ENCODE data around the gene FN3KRP. TPM values are rescaled to one million over a fixed set of nuclear protein-coding genes. Genes with fewer than 3 reads are reported as not detected.

FN3KRP gene
- total RNA-seq, 3 donors from 2014 or later: 34.9 to 43.8 (median 36.0) TPM

DNA sequence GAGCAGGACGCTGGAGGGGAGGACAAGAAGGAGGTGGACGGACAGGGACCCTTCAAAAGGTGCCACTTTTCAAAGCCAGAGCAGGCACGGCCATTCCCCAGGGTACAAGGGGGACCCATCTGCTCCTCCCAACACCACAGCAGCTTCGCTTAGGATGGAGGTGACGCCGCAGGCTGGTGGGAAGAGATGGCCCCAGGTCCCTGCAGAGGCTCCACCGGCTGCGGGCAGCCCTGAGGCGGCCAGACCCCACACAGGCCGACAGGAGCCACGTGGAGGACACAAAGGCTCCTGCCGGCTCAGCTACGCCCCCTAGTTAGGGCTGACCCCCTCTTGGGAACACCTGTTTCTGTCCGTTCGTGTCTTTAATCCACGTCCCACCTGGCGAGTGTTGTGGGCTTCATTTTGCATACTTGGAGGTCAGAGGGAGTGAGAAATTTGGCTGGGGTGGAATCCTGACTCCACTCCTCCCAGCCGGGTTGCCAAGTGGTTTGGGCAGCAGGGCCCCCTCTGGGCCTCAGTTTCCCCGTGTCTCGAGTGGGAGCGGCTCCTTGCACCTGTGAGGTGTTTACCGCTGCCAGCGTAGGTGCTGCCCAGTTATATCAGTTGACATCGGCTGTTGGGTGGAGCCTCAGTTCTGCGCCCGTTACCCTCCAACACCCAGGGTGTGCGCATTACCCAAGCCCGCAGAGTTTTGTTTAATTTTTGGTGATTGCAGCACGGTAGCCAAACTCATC lies 5.8 kb upstream of the FN3KRP start:
- Mint-ChIP-seq H3K27me3 (ENCODE audit: low read depth) (peaks cover 2% of the 10 kb centered on the region), H3K4me3 (no peak overlapping the region), H3K9me3 (no peaks in the 10 kb centered on the region), H3K36me3 (ENCODE audit: insufficient read depth) (no peaks in the 10 kb centered on the region), H3K4me1 (ENCODE audit: low read depth) (peaks cover 5% of the 10 kb centered on the region)
- DNase-seq (no peak), ATAC-seq (no peak)

DNA sequence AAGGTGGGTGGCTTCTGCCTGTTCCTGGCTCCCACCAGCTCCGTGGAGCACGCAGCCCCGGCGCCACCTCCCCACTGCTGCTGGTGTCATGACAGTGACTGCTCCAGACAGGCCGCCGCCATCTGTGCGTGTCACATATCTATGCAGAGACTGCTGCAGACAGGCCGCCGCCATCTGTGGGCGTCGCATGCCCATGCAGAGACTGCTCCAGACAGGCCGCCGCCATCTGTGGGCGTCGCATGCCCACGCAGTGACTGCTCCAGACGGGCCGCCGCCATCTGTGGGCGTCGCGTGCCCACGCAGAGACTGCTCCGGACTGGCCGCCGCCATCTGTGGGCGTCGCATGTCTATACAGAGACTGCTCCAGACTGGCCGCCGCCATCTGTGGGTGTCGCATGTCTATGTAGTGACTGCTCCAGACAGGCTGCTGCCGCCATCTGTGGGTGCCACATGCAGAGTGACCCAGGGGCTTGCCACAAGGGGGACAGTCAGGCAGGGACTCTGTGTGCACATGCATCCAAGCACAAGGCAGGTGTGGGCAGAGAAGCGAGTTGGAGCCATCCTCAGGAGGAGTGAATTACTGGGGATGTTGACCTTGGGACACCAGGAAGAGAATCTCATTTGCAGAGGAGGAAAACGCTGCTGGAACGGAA lies 3.3 kb upstream of the FN3KRP start:
- Mint-ChIP-seq H3K36me3 (ENCODE audit: insufficient read depth) (peaks cover 5% of the 10 kb centered on the region), H3K27me3 (ENCODE audit: low read depth) (no peaks in the 10 kb centered on the region), H3K4me1 (ENCODE audit: low read depth) (peaks cover 17% of the 10 kb centered on the region), H3K4me3 (no peak overlapping the region), H3K9me3 (no peaks in the 10 kb centered on the region)
- ATAC-seq: no peak
- DNase-seq: no peak

GRCh38 chr17:82718986-82719685 lies 2.6 kb downstream of the FN3KRP start:
- no peak for ATAC-seq
- no peaks in the 10 kb centered on the region for H3K9me3 Mint-ChIP-seq
- no peak for DNase-seq
- no peak overlapping the region for H3K4me3 Mint-ChIP-seq
- H3K36me3 Mint-ChIP-seq (ENCODE audit: insufficient read depth): peaks cover 28% of the 10 kb centered on the region
- H3K27me3 Mint-ChIP-seq (ENCODE audit: low read depth): no peaks in the 10 kb centered on the region
- peaks cover 21% of the 10 kb centered on the region for H3K4me1 Mint-ChIP-seq (ENCODE audit: low read depth)

DNA sequence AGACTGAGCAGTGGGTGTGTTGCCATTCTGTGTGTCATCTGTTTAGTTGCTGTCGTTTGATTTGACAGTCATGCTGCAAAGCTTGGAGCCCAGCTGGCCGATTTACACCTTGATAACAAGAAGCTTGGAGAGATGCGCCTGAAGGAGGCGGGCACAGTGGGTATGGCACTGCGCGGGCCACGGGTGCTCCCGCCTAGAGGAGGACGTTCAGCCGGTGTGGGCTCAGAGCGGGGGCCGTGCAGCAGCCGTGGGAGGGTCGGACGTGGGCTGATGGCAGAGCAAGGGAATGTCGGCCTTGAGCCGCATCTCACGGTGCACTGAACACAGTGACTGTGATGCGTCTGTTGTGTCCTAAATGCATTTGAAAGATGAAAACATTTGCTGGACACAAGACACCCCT lies 3.7 kb downstream of the FN3KRP start:
- Mint-ChIP-seq H3K27me3 (ENCODE audit: low read depth) (no peaks in the 10 kb centered on the region), H3K36me3 (ENCODE audit: insufficient read depth) (peaks cover 28% of the 10 kb centered on the region), H3K9me3 (no peaks in the 10 kb centered on the region), H3K4me3 (no peak overlapping the region), H3K4me1 (ENCODE audit: low read depth) (peaks cover 21% of the 10 kb centered on the region)
- DNase-seq (no peak), ATAC-seq (no peak)

DNA sequence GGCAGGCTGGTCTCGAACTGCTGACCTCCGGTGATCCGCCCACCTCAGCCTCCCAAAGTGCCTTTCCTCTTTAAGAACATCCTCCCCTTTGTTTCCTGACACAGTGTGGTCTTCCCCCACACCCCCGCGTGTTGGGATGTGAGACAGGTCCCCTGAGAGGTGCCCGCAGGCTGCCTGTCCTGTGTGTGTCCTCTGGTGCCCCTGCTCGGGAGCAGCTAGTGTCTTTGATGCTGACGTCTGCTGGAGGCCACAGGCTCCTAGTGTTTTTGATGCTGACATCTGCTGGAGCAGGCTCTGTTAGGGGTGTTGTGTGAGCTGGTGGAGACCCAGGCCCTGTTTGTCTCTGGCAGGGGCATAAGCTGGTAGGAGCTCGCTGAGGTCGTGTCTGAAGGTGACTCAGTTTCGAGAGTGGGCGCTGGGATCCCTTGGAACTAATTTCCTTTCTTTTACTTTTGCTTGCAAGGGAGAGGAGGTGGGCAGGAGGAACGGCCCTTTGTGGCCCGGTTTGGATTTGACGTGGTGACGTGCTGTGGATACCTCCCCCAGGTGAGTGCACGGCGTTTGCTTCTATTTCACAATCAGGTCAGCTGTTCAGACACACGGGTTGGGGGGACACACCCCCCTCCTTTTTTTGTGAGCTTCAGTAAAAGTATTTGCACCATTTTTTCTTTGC lies 6.0 kb downstream of the FN3KRP start:
- H3K27me3 Mint-ChIP-seq (ENCODE audit: low read depth): no peaks in the 10 kb centered on the region
- DNase-seq (no peak), ATAC-seq (no peak)
- no peaks in the 10 kb centered on the region for H3K9me3 Mint-ChIP-seq
- H3K36me3 Mint-ChIP-seq (ENCODE audit: insufficient read depth): peaks cover 35% of the 10 kb centered on the region
- H3K4me3 Mint-ChIP-seq: no peak overlapping the region
- peaks cover 11% of the 10 kb centered on the region for H3K4me1 Mint-ChIP-seq (ENCODE audit: low read depth)

GRCh38 chr17:82723169-82723807 lies 6.8 kb downstream of the FN3KRP start:
- no peak for ATAC-seq
- Mint-ChIP-seq H3K27me3 (ENCODE audit: low read depth) (no peaks in the 10 kb centered on the region), H3K9me3 (no peaks in the 10 kb centered on the region), H3K36me3 (ENCODE audit: insufficient read depth) (peaks cover 32% of the 10 kb centered on the region), H3K4me3 (no peak overlapping the region), H3K4me1 (ENCODE audit: low read depth) (peaks cover 4% of the 10 kb centered on the region)
- DNase-seq: no peak

- no peaks in the 10 kb centered on the region for H3K9me3 Mint-ChIP-seq
- no peaks in the 10 kb centered on the region for H3K4me1 Mint-ChIP-seq (ENCODE audit: low read depth)
- DNase-seq: no peak
- no peak overlapping the region for H3K4me3 Mint-ChIP-seq
- no peak for ATAC-seq
- no peaks in the 10 kb centered on the region for H3K27me3 Mint-ChIP-seq (ENCODE audit: low read depth)
- H3K36me3 Mint-ChIP-seq (ENCODE audit: insufficient read depth): peaks cover 28% of the 10 kb centered on the region
Measured at GRCh38 chr17:82726427-82726826, 9.9 kb downstream of the FN3KRP start.

- no peaks in the 10 kb centered on the region for H3K4me1 Mint-ChIP-seq (ENCODE audit: low read depth)
- no peak overlapping the region for H3K4me3 Mint-ChIP-seq
- peaks cover 19% of the 10 kb centered on the region for H3K36me3 Mint-ChIP-seq (ENCODE audit: insufficient read depth)
- no peak for DNase-seq
- H3K9me3 Mint-ChIP-seq: peaks cover 6% of the 10 kb centered on the region
- ATAC-seq: no peak
- no peaks in the 10 kb centered on the region for H3K27me3 Mint-ChIP-seq (ENCODE audit: low read depth)
Measured at GRCh38 chr17:82729479-82730260, 13.2 kb downstream of the FN3KRP start.

DNA sequence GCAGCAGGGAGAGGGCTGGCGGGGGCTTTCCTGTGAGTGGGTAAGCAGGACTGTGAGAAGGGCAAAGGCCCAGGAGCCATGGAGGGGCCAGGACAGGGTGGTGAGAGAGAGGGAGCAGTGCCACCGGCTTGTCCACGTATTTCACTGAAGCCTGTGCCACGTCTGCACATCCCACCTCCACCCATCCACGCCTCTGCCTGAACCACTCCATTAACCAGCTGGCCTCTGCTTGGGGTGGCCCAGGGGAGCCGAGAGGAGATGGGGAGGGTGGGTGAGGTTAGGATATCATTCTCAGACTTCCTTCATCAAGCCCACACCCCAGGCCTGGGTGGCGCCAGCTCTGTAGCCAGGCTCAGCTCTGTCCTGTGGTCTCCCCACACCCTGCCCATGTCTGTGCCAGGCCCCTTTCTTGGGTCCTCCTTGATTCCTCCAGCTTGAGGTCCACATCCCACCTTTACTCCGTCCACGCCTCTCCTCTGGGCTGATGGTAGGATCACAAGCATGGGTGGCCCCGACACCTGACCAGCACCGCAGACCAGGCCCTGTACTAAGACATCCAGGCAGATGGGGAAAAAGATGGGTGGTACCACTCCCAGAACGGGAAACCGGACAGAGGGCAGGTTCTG lies 15.7 kb downstream of the FN3KRP start:
- H3K27me3 Mint-ChIP-seq (ENCODE audit: low read depth): no peaks in the 10 kb centered on the region
- DNase-seq (no peak), ATAC-seq (no peak)
- H3K9me3 Mint-ChIP-seq: peaks cover 6% of the 10 kb centered on the region
- peaks cover 4% of the 10 kb centered on the region for H3K4me1 Mint-ChIP-seq (ENCODE audit: low read depth)
- peaks cover 12% of the 10 kb centered on the region for H3K36me3 Mint-ChIP-seq (ENCODE audit: insufficient read depth)
- no peak overlapping the region for H3K4me3 Mint-ChIP-seq

DNA sequence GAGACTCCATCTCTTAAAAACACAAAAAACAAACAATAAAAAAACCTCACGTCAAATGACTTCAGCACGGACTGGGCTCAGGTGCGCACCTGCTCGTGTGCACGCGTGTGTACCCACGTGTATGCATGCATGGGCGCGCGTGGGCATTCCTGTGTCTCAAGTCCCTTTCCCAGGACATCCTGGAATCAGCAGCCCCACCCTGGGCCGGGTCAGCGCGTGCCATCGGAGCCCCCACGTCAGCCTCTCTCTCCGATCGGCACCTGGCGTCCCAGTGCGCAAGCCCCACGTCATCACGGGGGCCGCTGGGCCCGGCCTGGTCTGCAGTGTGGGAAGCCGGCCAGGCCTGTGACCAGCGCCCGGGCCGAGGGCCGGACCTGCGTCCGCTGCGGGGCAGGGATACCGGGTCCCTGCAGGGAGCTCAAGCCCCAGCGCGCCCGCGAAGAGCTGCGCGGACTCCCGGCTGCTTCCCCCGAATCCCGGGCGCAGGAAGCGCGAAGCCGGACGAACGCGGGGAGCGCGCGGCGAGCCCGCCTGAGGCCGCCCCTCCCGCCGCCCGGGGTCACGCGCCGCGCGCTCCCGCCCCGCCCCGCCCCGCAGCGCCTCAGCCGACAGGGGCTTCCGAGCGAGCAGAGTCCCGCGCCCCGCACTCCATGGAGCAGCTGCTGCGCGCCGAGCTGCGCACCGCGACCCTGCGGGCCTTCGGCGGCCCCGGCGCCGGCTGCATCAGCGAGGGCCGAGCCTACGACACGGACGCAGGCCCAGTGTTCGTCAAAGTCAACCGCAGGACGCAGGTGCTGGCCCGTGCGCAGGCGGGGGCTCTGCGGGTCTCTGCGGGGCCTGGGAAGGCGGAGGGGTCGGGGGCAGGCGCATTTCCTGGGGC lies 18.7 kb downstream of the FN3KRP start, which contains the start of gene FN3K:
TSS of gene FN3K (plus strand) at position 629 of the 880 bp plus-strand sequence. CDS start at position 651, 22 bp downstream.
- DNase-seq (no peak), ATAC-seq (peak; percentile 81 to 82)
- Mint-ChIP-seq H3K27me3 (ENCODE audit: low read depth) (no peaks in the 10 kb centered on the region), H3K36me3 (ENCODE audit: insufficient read depth) (peaks cover 8% of the 10 kb centered on the region), H3K9me3 (peaks cover 6% of the 10 kb centered on the region), H3K4me3 (peak within 1 kb of the TSS; percentile 64), H3K4me1 (ENCODE audit: low read depth) (peaks cover 4% of the 10 kb centered on the region)

DNA sequence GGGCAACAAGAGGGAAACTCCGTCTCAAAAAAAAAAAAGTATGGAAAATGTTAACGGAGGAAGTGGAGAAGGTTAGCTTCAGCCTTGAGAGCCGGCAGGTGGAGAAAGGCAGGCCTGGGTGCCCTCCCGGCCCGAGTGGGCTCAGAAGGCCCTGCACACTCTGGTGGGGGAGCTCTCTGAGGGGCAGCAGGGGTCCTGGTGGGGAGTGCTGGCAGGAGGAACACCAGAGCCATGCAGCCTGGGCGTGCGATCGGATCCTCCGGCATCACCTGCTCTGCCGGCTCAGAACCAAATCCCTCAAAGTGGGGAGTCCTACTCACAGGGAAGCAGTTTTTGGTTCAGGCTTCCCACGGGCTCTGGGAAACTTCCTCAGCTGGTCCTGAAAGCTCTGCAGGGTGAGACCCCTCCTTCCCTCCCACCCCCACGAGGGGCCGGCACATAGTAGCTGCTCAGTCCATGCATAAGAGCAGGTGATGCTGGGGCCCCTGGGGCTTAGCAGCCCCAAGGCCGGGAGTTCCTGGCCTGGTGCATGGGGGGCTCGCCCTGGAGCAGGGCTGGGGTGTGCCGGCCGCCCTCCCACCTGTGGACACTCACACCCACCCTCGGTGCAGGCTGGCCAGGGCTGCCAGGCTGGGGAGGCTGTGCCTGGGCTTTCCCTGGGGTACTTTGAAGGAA lies 20.1 kb downstream of the FN3KRP start:
- no peak for DNase-seq
- no peaks in the 10 kb centered on the region for H3K27me3 Mint-ChIP-seq (ENCODE audit: low read depth)
- peaks cover 4% of the 10 kb centered on the region for H3K4me1 Mint-ChIP-seq (ENCODE audit: low read depth)
- no peak for ATAC-seq
- peaks cover 20% of the 10 kb centered on the region for H3K36me3 Mint-ChIP-seq (ENCODE audit: insufficient read depth)
- H3K4me3 Mint-ChIP-seq: no peak overlapping the region
- peaks cover 16% of the 10 kb centered on the region for H3K9me3 Mint-ChIP-seq
